Pons (tissue), 1 donor: ENCODE measurements around the gene UBE2D2.
A peak's percentile ranks its signal among the peaks of the same experiment; 100 is the strongest.

Source experiments
- DNase-seq: peaks from one replicate; pipeline ENCODE4 v3.0.0-alpha.2; 2016; ENCODE audit warnings: low spot score

Gene UBE2D2

DNA sequence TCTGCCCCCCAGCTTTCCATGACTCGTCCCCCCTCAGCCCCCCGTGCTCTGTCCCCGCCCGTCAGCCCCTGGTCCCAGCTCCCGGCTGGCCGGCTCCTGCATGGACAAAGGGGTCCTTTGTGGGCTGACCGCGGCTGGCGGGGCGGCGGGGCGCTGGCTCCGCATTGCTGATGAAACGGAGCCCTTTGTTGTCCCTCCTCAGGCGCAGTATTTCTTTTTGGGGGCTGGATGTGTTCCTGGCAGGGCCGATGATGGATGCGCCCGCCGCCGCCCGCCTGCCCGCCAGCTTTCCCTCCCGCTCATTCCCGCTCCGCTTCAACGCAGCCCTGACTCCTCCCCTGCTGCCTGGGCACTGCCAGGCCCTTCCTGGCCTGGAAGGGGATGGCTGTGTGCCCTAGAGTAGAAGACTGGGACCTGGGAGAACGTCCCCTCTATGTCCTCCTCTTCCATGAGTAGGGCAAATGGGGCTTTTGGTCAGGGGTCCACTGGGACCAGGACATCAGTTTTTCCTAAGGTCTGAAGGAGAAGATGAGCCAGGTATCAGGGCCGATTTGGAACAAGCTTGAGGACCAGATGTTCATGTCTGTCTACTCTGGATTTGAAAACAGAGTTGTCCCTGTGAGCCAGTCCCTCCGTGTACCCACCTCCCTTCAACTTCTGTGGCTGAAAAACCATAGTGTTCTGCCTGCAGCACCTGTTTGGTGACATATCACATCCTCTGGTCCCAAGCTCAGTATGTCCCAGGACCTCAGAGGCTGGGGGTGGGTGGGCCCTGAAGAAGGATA lies 116.0 kb downstream of the UBE2D2 start:
- peak; percentile 93 for DNase-seq
